ENCODE results near the gene ATG4C.
"Not testable (repeated sequence)": the region's sequence is repeated elsewhere in the genome, so short reads cannot be mapped to it uniquely, and the experiment has no call there.

ATG4C gene, protein sequence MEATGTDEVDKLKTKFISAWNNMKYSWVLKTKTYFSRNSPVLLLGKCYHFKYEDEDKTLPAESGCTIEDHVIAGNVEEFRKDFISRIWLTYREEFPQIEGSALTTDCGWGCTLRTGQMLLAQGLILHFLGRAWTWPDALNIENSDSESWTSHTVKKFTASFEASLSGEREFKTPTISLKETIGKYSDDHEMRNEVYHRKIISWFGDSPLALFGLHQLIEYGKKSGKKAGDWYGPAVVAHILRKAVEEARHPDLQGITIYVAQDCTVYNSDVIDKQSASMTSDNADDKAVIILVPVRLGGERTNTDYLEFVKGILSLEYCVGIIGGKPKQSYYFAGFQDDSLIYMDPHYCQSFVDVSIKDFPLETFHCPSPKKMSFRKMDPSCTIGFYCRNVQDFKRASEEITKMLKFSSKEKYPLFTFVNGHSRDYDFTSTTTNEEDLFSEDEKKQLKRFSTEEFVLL

DNA sequence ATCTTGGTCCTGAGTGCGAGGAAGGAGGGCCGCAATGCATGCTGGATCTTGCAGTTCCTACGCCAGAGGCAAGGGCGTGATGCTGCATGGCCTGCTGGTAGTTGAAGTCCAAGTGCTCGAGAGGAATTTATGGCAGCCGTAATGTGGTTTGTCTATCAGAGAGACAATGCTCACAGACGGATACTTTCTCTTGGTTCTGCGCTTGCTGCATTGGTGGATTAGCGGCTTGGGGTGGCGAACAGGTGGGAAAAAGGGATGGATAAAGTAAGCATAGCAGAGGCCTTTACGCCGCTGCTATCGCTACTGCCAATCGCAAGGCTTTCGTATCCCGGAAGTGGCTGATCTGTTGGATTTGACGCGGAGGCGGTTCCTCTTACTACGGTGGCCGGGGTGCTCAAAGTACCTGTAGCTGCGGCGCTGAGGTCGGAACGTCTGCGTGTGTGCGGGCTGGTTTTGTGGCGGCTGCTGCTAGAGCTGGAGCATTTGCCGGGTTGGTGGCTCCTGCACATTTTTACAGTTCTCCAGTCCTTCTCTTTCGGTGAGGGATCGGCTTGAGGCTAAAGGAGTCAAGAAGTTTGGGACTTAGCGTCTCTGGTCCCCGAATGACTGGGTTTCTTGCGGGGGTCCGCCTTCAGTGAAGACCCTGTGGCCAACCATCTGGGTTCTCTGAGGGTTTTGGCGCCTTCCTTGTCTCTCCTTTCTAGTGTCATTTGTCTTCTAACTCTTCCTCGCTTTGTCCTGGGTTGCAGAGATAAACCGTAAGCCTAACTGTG lies at the start of gene ATG4C:
Gene ATG4C, plus strand, starts transcription at position 397 of the 773 bp plus-strand sequence. CDS start 19,655 bp downstream, outside the sequence.
- peak; percentile 87 to 90 for DNase-seq (ENCODE audit: low read depth in 2 of 2)

DNA sequence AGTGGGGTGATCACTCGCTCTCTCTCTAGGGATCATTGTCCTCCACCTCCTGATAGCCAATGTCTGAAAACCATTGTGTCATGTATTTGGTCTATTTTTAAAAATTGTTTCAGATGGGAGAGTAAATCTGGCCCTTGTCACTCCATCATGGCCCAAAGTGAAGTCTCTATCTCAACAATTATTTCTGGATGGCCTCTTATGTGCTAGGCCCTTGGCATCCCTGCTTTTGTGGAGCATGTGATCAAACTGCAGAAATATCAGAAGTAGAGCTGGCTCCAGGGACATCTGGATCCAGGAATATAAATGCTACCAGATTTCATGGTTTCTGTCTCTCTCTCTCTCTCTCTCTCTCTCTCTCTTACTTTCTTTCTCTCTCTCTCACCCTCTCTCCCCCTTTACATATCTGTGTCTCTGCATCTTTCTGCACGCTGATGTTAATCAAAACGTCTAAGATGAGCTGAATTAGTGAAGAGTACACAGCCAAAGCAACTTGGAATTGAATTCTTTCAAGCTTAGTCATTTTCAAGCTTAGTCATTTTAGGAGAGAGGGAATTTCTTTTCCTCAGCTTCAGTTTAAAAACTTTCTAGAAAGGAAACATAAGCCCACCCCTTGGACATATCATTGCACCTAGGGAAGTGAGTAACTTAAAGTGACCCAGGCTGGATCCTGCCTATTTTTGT lies 48.3 kb upstream of the ATG4C start:
- DNase-seq (ENCODE audit: low read depth in 2 of 2): no peak

DNA sequence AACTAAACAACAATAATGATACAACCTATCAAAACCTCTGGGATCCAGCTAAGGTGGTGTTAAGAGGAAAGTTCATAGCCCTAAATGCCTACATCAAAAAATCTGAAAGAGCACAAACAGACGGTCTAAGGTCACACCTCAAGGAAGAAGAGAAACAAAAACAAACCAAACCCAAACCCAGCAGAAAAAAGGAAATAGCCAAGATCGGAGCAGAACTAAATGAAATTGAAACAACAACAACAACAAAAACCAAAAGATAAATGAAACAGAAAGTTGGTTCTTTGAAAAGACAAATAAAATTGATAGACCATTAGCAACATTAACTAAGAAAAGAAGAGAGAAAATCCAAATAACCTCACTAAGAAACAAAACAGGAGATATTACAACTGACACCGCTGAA lies 43.2 kb upstream of the ATG4C start:
- DNase-seq (ENCODE audit: low read depth in 2 of 2): not testable (repeated sequence)

DNA sequence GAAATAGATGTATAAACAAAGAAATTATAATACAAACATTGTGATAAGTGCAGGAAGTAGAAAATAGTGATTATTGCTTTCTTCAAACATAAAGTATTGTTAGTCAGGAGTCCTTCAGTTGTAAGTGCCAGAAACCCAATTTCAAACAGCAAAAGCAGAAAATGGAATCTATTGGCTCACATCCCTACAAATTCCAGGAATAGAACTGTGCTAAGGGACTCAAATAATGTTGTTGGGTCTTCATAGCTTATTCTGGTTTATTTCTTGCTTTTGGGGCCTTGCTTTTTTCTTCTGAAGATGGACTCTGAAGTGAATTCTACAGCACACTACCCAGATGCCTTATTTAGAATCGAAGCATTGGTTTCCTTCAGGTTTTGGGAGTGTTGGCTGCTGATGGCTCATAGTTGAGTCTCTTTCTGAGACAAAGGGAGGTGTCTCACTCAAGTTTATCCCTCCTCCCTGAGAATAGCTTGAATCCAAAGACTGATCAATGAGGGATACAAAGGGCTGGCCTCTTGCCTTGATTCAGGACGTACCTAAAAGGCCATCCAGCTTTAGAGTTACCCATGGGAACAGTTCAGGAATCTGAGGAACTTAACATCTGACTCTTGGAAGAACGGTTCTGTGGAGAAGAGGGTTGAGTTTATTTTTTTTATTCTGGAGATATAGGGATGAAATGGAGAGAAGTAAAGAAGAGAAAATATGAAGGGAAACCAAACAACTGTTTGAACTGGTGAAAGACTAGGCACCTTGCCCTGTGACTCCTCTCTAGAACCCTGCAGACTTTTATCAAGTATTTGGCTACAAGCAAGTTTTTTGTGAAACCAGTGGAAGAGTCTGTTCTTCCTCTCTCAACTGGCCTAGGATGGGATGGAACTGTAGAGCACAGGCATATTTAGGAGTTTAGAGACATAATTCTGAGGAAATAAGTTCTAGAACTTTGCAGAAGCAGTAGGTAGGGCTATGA lies 39.0 kb upstream of the ATG4C start:
- no peak for DNase-seq (ENCODE audit: low read depth in 2 of 2)

DNA sequence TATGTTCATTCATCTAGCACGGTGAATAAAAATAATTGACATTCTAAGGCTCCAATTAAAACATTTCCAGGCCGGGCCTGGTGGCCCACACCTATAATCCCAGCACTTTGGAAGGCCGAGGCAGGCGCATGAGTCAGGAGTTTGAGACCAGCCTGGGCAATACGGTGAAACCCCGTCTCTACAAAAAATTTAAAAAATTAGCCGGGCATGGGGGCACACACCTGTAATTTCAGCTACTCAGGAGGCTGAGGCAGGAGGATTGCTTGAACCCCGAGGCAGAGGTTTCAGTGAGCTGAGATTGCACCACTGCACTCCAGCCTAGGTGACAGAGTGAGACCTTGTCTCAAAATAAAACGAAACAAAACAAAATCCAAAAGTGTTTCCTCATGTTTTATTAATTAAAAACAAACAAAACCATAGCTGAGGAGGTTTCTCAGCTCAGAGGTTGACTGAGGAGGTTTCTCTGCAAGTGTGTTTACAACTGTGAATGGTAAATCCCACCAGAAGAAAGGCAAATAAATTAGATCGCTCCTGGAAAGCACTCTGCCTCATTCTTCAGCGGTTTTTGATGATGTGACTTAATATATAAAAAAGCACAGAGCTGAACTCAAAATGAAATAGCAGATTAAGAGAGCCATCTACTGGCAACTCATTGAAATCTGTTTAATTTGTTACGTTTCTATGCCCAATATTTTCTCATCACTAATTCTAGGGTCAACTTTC lies 37.7 kb upstream of the ATG4C start:
- DNase-seq (ENCODE audit: low read depth in 2 of 2): no peak

DNA sequence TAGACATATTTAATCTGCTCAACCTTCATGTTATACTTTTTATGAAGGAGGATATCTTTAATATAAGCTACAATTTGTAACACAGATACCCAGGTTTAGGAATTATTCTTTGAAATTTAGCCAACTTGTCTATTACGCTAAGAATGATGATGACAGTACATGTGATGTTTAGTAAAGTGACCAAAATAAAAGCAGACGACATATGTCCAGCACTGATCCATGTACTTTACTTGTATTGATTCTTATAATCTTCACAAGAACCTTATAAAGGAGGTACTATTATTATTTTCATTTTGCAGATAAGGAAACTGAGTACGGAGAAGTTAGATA lies 37.2 kb upstream of the ATG4C start:
- DNase-seq (ENCODE audit: low read depth in 2 of 2): no peak

DNA sequence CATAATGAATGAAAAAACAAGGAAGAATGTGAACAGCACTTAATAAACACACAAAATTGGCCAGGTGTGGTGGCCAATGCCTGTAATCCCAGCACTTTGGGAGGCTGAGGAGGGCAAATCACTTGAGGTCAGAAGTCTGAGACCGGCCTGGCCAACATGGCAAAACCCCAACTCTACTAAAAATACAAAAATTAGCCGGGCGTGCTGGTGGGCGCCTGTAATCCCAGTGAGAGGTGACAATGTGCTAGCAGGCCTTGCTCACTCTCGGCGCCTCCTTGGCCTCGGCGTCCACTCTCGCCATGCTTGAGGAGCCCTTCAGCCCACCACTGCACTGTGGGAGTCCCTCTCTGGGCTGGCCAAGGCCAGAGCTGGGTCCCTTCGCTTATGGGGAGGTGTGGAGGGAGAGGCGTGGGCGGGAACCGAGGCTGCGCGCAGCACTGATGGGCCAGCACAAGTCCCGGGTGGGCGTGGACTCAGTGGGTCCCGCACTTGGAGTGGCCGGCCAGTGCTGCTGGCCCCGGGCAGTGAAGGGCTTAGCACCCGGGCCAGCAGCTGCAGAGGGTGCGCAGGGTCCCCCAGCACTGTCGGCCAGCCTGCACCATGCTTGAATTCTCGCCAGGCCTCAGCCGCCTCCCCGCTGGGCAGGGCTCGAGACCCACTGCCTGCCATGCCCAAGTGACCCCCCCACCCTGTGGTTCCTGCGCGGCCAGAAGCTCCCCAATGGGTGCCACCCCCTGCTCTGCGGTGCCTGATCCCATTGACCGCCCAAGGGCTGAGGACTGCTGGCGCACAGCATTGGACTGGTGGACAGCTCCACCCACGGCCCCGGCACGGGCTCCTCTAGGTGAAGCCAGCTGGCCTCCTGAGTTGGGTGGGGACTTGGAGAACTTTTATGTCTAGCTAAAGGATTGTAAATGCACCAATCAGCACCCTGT lies 30.6 kb upstream of the ATG4C start:
- no peak for DNase-seq (ENCODE audit: low read depth in 2 of 2)

DNA sequence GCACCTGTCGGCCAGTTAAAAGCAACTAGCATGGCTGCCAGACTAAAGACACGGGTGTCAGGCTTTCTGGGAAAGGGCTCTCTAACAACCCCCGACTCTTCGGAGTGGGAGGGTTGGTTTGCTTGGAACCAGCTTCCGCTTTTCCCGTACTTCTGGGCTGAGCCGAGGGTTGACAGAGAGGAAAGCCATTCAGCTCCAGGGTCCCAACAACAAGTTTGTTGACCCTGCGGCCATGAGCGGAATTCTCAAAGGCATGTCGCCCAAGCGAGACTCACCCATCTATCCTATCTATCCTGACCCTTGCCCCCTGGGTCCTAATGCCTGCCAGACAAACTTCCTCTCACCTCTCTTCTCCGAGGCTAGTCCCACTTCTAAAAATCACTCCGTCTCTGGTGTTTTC lies 29.0 kb upstream of the ATG4C start:
- DNase-seq (ENCODE audit: low read depth in 2 of 2): not testable (repeated sequence)

DNA sequence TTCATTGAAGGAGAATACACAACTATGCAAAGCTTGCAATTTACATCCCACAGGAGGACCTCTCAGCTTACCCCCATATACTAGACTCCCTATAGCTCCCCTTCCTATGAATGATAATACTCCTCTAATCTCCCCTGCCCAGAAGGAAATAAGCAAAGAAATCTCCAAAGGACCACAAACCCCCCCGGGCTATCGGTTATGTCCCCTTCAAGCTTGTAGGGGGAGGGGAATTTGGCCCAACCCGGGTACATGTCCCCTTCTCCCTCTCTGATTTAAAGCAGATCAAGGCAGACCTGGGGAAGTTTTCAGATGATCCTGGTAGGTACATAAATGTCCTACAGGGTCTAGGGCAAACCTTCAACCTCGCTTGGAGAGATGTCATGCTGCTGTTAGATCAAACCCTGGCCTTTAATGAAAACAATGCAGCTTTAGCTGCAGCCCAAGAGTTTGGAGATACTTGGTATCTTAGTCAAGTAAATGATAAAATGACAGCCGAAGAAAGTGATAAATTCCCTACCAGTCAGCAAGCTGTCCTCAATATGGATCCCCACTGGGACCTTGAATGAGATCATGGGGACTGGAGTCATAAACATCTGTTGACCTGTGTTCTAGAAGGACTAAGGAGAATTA lies 27.6 kb upstream of the ATG4C start:
- DNase-seq (ENCODE audit: low read depth in 2 of 2): not testable (repeated sequence)

DNA sequence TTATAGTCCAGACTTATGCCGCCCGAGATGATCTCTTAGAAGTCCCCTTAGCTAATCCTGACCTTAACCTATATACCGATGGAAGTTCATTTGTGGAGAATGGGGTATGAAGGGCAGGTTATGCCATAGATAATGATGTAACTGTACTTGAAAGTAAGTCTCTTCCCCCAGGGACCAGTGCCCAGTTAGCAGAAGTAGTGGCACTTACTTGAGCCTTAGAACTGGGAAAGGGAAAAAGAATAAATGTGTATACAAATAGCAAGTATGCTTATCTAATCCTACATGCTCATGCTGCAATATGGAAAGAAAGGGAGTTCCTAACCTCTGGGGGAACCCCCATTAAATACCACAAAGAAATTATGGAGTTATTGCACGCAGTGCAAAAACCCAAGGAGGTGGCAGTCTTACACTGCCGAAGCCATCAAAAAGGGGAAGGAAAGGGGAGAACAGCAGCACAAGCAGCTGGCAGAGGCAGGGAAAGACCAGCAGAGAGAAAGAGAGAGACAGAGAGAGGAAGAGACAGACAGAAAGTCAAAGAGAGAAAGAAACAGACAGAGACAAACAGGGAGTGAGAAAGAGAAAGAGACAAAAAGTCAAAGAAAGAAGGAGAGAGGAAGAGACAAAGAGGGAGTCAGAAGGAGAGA lies 24.6 kb upstream of the ATG4C start:
- not testable (repeated sequence) for DNase-seq (ENCODE audit: low read depth in 2 of 2)

DNA sequence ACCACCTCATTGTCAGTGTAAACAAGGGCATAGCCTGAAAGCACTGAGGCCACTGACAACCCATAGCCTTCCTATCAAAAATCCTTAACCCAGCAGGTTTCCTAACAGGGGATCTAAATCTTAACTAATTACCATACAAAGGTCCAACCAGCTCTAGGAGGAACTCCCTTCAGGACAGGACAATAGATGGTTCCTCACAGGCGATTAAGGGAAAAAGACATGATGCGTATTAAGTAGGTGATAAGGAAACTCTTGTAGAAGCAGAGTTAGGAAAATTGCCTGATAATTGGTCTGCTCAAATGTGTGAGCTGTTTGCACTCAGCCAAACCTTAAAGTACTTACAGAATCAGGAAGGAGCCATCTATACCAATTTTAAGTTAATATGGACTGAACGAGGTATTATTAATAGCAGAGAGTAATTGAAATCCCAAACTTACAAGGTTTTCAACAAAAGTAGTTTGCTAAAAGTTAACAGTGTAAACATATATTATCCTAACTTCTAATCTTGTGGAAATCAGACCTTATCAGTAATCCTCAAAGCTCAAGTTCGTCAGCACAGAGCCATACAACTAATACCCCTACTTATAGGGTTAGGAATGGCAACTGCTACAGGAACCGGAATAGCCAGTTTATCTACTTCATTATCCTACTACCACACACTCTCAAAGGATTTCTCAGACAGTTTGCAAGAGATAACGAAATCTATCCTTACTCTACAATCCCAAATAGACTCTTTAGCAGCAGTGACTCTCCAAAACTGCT lies 23.7 kb upstream of the ATG4C start:
- not testable (repeated sequence) for DNase-seq (ENCODE audit: low read depth in 2 of 2)

DNA sequence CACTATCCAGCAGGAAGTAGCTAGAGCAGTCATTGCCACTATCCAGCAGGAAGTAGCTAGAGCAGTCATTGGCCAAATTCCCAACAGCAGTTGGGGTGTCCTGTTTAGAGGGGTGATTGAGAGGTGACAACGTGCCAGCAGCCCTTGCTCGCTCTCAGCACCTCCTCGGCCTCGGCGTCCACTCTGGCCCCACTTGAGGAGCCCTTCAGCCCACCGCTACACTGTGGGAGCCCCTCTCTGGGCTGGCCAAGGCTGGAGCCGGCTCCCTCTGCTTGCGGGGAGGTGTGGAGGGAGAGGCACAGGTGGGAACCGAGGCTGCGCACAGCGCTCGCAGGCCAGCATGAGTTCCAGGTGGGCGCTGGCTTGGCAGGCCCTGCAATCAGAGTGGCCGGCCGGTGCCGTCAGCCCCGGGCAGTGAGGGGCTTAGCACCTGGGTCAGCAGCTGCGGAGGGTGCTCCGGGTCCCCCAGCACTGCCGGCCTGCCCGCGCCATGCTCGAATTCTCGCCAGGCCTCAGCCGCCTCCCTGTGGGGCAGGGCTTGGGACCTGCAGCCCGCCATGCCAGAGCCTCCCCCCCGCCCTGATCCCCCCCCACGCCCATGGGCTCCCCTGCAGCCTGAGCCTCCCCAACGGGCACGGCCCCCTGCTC lies 22.6 kb upstream of the ATG4C start:
- DNase-seq (ENCODE audit: low read depth in 2 of 2): not testable (repeated sequence)

DNA sequence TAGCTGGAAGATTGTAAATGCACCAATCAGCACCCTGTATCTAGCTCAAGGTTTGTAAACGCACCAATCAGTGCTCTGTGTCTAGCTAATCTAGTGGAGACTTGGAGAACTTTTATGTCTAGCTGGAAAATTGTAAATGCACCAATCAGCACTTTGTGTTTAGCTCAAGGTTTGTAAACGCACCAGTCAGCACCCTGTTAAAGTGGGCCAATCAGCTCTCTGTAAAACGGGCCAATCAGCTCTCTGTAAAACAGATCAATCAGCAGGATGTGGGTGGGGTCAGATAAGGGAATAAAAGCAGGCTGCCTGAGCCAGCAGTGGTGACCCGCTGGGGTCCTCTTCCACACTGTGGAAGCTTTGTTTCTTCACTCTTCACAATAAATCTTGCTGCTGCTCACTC lies 21.9 kb upstream of the ATG4C start:
- not testable (repeated sequence) for DNase-seq (ENCODE audit: low read depth in 2 of 2)

DNA sequence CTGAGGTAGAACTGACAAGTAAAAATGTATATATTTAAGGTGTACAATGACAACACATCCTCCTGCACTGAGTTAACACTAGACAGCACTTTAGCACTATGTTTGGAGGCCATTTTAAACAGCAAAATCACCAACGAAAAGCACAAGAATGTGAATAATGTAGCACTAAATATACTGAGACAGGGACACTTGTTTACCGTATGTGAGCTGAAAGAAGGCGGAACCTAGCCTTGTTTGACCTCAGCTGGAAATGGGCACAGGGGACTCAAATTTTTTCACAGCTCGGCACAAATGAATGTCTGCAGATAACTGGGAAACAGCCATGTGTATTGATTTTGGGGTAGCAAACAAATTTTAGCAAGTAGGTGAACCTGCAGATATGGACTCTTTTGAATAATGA lies 18.0 kb upstream of the ATG4C start:
- no peak for DNase-seq (ENCODE audit: low read depth in 2 of 2)

DNA sequence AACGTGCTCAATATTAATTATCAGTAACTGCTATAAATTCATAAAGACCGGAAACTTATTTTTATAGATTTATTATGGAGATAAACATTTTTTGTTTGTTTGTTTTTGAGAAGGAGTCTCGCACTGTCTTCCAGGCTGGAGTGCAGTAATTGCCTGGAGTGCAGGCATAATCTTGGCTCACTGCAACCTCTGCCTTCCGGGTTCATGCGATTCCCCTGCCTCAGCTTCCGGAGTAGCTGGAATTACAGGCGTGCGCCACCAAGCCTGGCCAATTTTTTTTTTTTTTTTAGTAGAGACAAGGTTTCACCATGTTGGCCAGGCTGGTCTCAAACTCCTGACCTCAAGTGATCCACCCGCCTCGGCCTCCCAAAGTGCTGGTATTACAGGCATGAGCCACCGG lies 15.4 kb upstream of the ATG4C start:
- not testable (repeated sequence) for DNase-seq (ENCODE audit: low read depth in 2 of 2)

DNA sequence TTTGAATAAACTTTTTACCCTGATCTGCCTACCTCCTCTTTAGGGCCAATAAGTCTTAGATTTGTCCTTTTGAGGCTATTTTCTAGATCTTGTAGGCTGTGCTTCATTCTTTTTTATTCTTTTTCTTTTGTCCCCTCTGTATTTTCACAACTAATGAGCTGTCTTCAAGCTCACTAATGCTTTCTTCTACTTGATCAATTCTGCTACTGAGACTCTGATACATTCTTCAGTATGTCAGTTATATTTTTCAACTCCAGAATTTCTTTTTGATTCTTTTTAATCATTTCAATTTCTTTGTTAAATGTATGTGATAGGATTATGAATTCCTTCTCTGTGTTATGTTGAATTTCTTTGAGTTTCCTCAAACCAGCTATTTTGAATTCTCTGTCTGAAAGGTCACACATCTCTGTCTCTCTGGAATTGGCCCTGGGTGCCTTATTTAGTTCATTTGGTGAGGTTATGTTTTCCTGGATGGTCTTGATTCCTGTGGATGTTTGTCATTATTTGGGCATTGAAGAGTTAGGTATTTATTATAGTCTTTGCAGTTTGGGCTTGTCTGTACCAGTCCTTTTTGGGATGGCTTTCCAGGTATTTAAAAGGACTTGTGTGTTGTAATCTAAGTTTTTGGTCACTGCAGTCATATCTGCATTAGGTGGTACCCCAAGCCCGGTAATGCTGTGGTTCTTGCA lies 11.2 kb upstream of the ATG4C start:
- no peak for DNase-seq (ENCODE audit: low read depth in 2 of 2)

DNA sequence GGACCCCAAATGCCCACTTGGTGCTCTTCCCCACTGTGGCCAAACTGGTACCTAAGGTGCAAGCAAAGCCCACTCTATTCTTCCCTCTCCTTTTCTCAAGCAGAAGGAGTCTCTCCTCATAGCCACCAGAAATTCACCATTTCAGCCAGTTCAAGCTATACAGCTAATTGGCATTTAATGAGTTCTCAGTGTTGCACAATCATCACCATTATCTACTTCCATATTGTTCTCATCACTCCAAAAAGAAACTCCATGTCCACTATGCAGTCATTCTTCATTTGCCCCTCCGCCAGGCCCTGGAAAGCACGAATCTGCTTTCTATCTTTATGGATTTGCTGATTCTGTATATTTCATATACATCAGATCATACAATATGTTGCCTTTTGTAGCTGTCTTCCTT lies 9.9 kb upstream of the ATG4C start:
- no peak for DNase-seq (ENCODE audit: low read depth in 2 of 2)
